Subcutaneous adipose tissue (tissue), 4 donors: ENCODE measurements around the gene CD2AP. TPM values are rescaled to one million over a fixed set of nuclear protein-coding genes. Genes with fewer than 3 reads are reported as not detected.

Experiments used
- small RNA-seq: library from RNA; depleted of rRNA; stranded (forward); fragments of <200 nt; gene quantifications from one replicate; pipeline ENCODE3, GENCODE V24; 2016
- total RNA-seq, 4 donors: library from RNA; depleted of rRNA; stranded (reverse); fragments of >200 nt; gene quantifications; one replicate each; pipeline ENCODE4 v1.1.0, GENCODE V29; 2016

The CD2AP gene
- total RNA-seq, 4 donors from 2014 or later: 22.2 to 30.8 (median 26.0) TPM

Small RNA genes within 50 kb of the gene (small RNA-seq; reads per million reads assigned to genes)
- 0.49 reads per million for gene RF00019

Other genes with a start within 250 kb of the CD2AP start
- 10 to 100 TPM; 11.7 to 42.0 (median 20.1) TPM for gene TNFRSF21, start 167.9 kb upstream of the CD2AP start, total RNA-seq
- under 1 TPM in 1 of 4 donors, not detected in 3; 0.22 TPM for gene ADGRF4, start 220.8 kb downstream of the CD2AP start, total RNA-seq